ENCODE results near the gene TUBGCP6.

- TF ChIP-seq CTCF (IDR thresholded peaks at IDR 0.05): no peak
- TF ChIP-seq POLR2A (IDR thresholded peaks at IDR 0.05): no peak
These were observed 46.2 kb downstream of the TUBGCP6 start for GRCh38 chr22:50198624-50199017.
